Stimulated activated CD4-positive, alpha-beta T cell treated with anti-CD3 and anti-CD28 coated beads, TNF-alpha, amount 100 ng/mL, for 4 hours (primary cell): ENCODE measurements around the gene EXOC4.

Source experiments
- DNase-seq, 3 experiments: peaks; one replicate each; pipeline ENCODE4 v3.0.0-alpha.2; 2020; ENCODE audit warnings: low read depth in 3 of 3

EXOC4 gene

GRCh38 chr7:133829336-133829897, 576.5 kb downstream of the EXOC4 start:
- DNase-seq = no peak

GRCh38 chr7:133830081-133830480, 577.2 kb downstream of the EXOC4 start:
- DNase-seq = no peak

- DNase-seq = no peak
Observed at GRCh38 chr7:133836666-133837065, 583.8 kb downstream of the EXOC4 start.

GRCh38 chr7:133837224-133837623, 584.3 kb downstream of the EXOC4 start:
- no peak for DNase-seq

- no peak for DNase-seq
Observed at GRCh38 chr7:133839121-133839520, 586.2 kb downstream of the EXOC4 start.

GRCh38 chr7:133843341-133843740, 590.5 kb downstream of the EXOC4 start:
- DNase-seq = no peak

GRCh38 chr7:133845005-133845404, 592.1 kb downstream of the EXOC4 start:
- DNase-seq = no peak

GRCh38 chr7:133846203-133846945, 593.5 kb downstream of the EXOC4 start:
- no peak for DNase-seq

GRCh38 chr7:133850497-133851280, 597.8 kb downstream of the EXOC4 start:
- no peak for DNase-seq

- DNase-seq = no peak
Observed at GRCh38 chr7:133851411-133851810, 598.5 kb downstream of the EXOC4 start.

GRCh38 chr7:133853706-133854276, 600.9 kb downstream of the EXOC4 start:
- DNase-seq = no peak

- no peak for DNase-seq
Observed at GRCh38 chr7:133854739-133855138, 601.9 kb downstream of the EXOC4 start.

GRCh38 chr7:133857376-133858119, 604.7 kb downstream of the EXOC4 start:
- no peak for DNase-seq

- DNase-seq = no peak
Observed at GRCh38 chr7:133858311-133858710, 605.4 kb downstream of the EXOC4 start.

GRCh38 chr7:133859231-133859630, 606.4 kb downstream of the EXOC4 start:
- DNase-seq = no peak

GRCh38 chr7:133859871-133860450, 607.1 kb downstream of the EXOC4 start:
- DNase-seq = no peak

GRCh38 chr7:133860628-133861335, 607.9 kb downstream of the EXOC4 start:
- DNase-seq = no peak

GRCh38 chr7:133861876-133862275, 609.0 kb downstream of the EXOC4 start:
- DNase-seq = no peak

- no peak for DNase-seq
Observed at GRCh38 chr7:133863362-133864061, 610.6 kb downstream of the EXOC4 start.

- DNase-seq = no peak
Observed at GRCh38 chr7:133869556-133869955, 616.7 kb downstream of the EXOC4 start.
